Stimulated activated naive B cell treated with anti-CD40 and anti-IgM and Interleukin-4, amounts not matched to agents 10 μg/mL and 1 μg/mL and 100 μg/mL, for 72 hours (primary cell): ENCODE results near the gene SYNE2.

Experiments used
- ATAC-seq, 2 donors: fragments of 150-1000 bp; cut with Tn5 transposase; replicated peaks; 2 replicates each; pipeline ENCODE4 v1.10.0; 2021; ENCODE audit warnings: moderate library complexity in 1 of 2
- DNase-seq: peaks from one replicate; pipeline ENCODE4 v3.0.0; 2021
- H3K27ac Mint-ChIP-seq: one replicate; pipeline ENCODE4 v1.8.0; 2022; ENCODE audit warnings: mild to moderate bottlenecking, mixed read lengths
- H3K27me3 Mint-ChIP-seq, 2 donors: one replicate each; pipeline ENCODE4 v1.8.0; 2022; ENCODE audit warnings: mixed read lengths in 2 of 2
- H3K36me3 Mint-ChIP-seq, 2 donors: one replicate each; pipeline ENCODE4 v1.8.0; 2022; ENCODE audit warnings: mixed read lengths in 2 of 2, mild to moderate bottlenecking in 1 of 2
- H3K4me1 Mint-ChIP-seq, 2 donors: one replicate each; pipeline ENCODE4 v1.8.0; 2022; ENCODE audit warnings: mixed read lengths in 2 of 2, mild to moderate bottlenecking in 1 of 2
- H3K4me3 Mint-ChIP-seq, 2 donors: one replicate each; pipeline ENCODE4 v1.8.0; 2022; ENCODE audit warnings: mild to moderate bottlenecking in 2 of 2, mixed read lengths in 2 of 2, moderate library complexity in 1 of 2
- H3K9me3 Mint-ChIP-seq, 2 donors: one replicate each; pipeline ENCODE4 v1.8.0; 2022; ENCODE audit warnings: mixed read lengths in 2 of 2, mild to moderate bottlenecking in 1 of 2

The SYNE2 gene

DNA sequence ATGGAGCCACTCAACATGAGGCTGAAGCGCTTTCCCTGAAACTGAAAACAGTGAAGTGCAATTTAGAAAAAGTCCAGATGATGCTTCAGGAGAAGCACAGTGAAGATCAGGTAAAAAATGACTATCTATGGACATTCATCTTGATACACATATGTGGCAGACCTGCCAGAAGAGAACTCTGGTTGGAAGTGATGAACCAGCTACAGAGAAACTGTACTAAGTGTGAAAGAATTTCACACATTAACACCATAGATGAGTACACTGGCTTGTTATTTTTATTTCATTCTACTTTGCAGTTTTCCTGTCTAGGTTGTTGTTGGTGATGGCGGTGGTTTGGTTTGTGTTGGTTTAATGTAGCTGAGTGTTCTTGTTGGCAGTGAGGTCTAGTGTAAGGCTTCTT is 266.7 kb downstream of the SYNE2 start:
- no peaks in the 10 kb centered on the region for H3K27me3 Mint-ChIP-seq
- no peaks in the 10 kb centered on the region for H3K4me1 Mint-ChIP-seq
- H3K27ac Mint-ChIP-seq = no peak overlapping the region
- no peaks in the 10 kb centered on the region for H3K9me3 Mint-ChIP-seq
- peaks cover 7 to 9% of the 10 kb centered on the region in 2 donors for H3K36me3 Mint-ChIP-seq
- ATAC-seq (no peak), DNase-seq (no peak)
- no peak overlapping the region for H3K4me3 Mint-ChIP-seq

DNA sequence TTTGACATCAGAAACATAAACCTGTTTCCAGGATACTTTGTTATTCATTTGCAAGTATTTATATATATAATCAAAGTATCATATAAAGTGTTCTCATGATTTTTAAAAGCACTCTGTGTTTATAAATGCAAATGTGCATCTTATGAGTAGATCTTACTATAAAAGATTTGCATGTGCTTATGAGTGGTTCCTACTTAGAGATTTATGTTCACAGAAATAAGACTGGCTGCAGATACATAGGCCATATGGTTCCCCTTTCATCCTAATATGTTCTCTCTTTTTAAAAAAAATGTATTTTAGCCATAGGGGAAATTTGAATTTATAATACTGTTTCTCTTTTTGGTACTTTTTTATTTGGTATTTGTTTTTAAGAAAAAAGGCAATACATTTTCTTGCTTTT is 267.2 kb downstream of the SYNE2 start:
- Mint-ChIP-seq H3K4me1 (no peaks in the 10 kb centered on the region), H3K4me3 (no peak overlapping the region), H3K36me3 (peaks cover 6 to 9% of the 10 kb centered on the region in 2 donors), H3K27me3 (no peaks in the 10 kb centered on the region), H3K27ac (no peak overlapping the region), H3K9me3 (no peaks in the 10 kb centered on the region)
- DNase-seq (no peak), ATAC-seq (no peak)

DNA sequence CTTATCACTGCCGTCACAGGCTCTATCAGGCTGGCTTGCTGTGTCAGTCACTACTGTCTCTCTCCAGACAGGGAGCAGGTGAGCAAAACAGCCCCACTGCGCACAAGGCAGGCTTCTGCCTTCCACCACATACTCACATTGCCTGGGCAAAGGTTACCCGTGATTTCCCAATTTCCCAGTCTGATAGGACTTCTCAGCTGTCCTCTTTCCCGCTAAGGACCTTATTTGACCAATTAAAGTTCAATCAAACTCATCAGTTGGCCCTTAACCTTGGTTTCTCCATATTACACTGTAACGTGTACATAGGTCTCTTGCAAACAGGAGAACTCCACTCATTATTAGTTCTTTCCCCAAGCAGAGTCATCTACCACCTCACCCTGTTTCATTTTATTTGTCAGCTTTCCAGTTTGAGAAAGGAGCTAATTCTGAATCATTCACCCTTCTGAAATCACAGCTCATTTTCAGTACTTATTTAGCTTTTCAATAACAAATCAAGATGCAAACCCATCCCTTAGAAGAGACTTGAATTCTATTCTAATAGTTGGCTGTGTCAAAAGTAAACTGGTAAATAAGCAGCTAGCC is 270.5 kb downstream of the SYNE2 start:
- Mint-ChIP-seq H3K4me3 (no peak overlapping the region), H3K4me1 (no peaks in the 10 kb centered on the region), H3K27ac (no peak overlapping the region), H3K36me3 (peaks cover 4 to 11% of the 10 kb centered on the region in 2 donors), H3K27me3 (no peaks in the 10 kb centered on the region), H3K9me3 (no peaks in the 10 kb centered on the region)
- no peak for ATAC-seq
- DNase-seq = no peak

DNA sequence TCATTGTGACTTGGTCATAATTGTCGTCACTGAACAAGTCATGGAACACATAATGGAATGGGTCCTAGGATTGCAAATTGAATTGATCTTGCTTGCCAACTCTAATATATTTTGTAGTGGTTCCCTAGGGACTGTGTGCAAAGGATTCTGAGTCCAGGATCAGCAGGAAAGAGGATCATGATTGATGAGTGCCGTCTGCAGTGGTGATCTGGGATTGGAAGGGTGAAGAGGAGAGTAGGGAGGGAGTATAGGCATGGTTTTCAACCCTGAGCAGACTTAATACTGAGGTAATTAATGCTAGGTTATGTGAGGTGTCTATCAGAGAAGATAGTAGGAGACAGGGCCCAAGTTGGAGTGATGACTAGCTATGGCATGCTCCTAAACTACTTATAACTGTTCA is 272.5 kb downstream of the SYNE2 start:
- DNase-seq = no peak
- H3K4me1 Mint-ChIP-seq = no peaks in the 10 kb centered on the region
- no peaks in the 10 kb centered on the region for H3K9me3 Mint-ChIP-seq
- no peak overlapping the region for H3K4me3 Mint-ChIP-seq
- ATAC-seq = no peak
- no peak overlapping the region for H3K27ac Mint-ChIP-seq
- H3K27me3 Mint-ChIP-seq = no peaks in the 10 kb centered on the region
- H3K36me3 Mint-ChIP-seq = peaks cover 0 to 11% of the 10 kb centered on the region in 2 donors

DNA sequence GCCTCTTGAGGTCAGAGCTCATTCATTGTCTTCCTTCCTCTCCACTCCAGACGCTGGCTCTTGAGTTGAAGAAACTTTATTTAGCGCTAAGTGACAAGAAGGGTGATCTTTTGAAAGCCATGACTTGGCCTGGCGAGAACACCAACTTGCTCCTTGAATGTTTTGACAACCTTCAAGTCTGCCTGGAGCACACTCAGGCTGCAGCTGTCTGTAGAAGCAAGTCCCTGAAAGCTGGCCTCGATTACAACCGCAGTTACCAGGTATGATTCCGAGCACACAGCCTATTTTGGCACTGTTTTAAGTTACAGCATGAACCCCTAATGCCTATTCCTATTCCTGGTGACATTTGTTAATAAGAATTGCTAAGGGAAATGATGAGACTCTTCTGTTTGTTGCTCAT is 273.7 kb downstream of the SYNE2 start:
- H3K9me3 Mint-ChIP-seq = no peaks in the 10 kb centered on the region
- H3K27ac Mint-ChIP-seq = no peak overlapping the region
- ATAC-seq = no peak
- no peaks in the 10 kb centered on the region for H3K4me1 Mint-ChIP-seq
- H3K36me3 Mint-ChIP-seq = peaks cover 0 to 11% of the 10 kb centered on the region in 2 donors
- H3K4me3 Mint-ChIP-seq = no peak overlapping the region
- H3K27me3 Mint-ChIP-seq = no peaks in the 10 kb centered on the region
- DNase-seq = no peak

DNA sequence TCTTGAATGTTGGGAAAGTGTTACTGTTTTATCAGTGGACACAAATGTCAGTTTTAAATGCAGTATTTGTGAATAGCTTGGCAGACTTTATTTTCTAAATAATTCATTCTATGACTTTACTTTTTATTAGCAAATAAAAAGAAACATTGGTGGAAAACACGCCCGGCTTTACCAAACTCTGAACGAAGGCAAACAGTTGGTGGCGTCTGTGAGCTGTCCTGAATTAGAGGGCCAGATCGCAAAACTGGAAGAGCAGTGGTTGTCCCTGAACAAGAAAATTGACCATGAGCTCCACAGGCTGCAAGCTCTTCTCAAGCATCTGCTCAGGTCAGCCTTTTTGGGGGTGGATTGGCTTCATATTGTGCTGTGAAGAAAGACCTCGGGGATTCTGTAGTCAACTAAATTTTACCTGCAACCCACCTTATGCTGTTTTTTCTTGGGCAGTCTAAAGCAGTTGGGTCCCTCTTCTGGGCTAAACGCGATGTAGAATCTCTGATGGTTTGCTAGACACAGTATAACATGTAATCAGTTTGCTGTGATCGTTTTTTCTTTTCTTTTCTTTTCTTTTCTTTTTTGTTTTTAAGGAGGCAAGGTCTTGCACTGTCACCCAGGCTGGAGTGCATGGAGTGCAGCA is 285.0 kb downstream of the SYNE2 start:
- Mint-ChIP-seq H3K4me3 (no peak overlapping the region), H3K27me3 (no peaks in the 10 kb centered on the region), H3K9me3 (no peaks in the 10 kb centered on the region), H3K36me3 (peaks cover 4 to 8% of the 10 kb centered on the region in 2 donors), H3K27ac (no peak overlapping the region), H3K4me1 (no peaks in the 10 kb centered on the region)
- DNase-seq = no peak
- peak in 1 of 2 donors; percentile 38 for ATAC-seq

DNA sequence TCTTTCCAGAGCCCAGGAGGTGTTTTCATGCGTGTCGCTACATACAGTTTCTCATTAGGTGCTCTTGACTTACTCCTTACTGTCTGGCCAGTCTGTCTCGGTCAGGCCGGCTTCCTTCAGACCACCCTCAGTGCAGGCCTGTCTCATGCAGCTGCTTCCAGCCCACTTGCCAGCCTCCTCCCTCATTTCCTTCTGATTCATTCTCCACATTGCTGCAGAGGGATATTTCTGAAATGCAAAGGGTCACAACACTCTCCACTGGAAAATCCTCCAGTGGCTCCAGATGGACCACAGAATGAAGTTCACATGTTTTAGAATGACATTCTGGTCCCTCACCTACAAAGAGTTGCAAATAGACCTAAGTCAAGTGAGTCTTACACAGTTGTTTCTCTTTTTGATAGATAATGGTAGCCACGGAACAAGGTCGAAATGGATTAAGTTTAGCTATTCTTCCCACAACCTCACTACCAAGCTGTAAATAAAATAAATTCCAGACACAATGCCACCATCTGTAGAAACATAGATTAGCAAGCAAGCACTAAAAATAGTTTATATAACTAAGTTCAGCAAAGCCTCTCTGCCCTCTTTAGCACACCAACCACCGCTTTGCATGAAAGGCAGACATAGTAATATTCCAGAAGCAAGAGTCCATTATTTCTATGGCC is 294.5 kb downstream of the SYNE2 start:
- ATAC-seq (no peak), DNase-seq (no peak)
- Mint-ChIP-seq H3K27me3 (no peaks in the 10 kb centered on the region), H3K27ac (no peak overlapping the region), H3K4me3 (no peak overlapping the region), H3K36me3 (peaks cover 4 to 13% of the 10 kb centered on the region in 2 donors), H3K9me3 (no peaks in the 10 kb centered on the region), H3K4me1 (no peaks in the 10 kb centered on the region)

DNA sequence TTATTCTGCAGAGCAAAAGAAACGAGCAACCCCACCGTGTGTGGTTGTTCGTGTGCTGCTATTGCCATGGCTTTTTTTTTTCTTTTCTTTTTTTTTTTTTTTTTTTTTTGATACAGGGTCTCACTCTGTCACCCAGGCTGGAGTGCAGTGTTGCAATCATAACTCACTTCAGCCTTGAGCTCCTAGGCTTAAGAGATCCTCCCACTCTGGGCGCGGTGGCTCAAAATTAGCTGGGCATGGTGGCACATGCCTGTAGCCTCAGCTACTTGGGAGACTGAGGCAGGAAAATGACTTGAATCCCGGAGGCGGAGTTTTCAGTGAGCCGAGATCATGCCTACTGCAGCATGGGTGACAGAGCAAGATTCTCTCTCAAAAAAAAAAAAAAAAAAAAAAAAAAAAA is 297.1 kb downstream of the SYNE2 start:
- no peak for DNase-seq
- no peaks in the 10 kb centered on the region for H3K27me3 Mint-ChIP-seq
- H3K36me3 Mint-ChIP-seq = peaks cover 3 to 8% of the 10 kb centered on the region in 2 donors
- H3K27ac Mint-ChIP-seq = no peak overlapping the region
- H3K4me1 Mint-ChIP-seq = no peaks in the 10 kb centered on the region
- H3K4me3 Mint-ChIP-seq = no peak overlapping the region
- ATAC-seq = no peak
- H3K9me3 Mint-ChIP-seq = no peaks in the 10 kb centered on the region

DNA sequence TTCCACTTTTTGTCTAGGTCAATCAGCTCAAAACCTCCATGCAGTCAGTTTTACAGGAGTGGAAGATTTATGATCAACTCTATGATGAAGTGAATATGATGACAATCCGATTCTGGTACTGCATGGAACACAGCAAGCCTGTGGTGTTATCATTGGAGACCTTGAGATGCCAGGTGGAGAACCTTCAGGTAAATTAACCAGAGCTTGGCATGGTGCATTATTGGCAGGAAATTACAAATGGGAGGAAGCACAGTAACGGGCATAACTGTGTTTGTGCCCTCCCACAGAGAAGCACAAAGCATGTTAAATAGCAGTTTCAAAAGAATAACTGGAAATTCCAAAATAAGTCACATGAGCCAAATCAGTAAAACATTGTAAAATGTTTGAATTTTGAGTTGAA is 305.8 kb downstream of the SYNE2 start:
- H3K4me3 Mint-ChIP-seq = no peak overlapping the region
- peak overlapping the region; percentile 9 for H3K27ac Mint-ChIP-seq
- H3K27me3 Mint-ChIP-seq = no peaks in the 10 kb centered on the region
- no peaks in the 10 kb centered on the region for H3K9me3 Mint-ChIP-seq
- DNase-seq (no peak), ATAC-seq (no peak)
- H3K36me3 Mint-ChIP-seq = peaks cover 4% of the 10 kb centered on the region in 2 donors
- H3K4me1 Mint-ChIP-seq = peaks cover 7 to 10% of the 10 kb centered on the region in 2 donors

DNA sequence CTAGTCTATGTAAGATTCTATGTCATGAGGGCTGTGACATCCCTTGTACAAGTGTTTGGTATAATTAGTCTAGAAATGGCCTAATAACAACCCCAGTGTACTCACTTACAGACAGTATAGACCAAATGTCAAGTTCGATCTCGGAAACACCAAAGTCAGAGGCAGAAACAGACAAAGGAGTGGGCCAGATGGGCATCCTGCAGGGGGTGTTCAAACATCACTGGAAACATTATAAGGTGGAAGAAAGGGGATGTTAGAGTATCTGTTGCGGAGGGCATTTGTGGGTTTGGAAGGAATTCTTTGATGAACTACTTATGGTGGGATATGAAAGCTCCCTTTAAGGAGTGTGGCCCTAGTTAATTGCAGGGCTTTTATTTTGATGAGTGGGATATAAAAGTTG is 306.8 kb downstream of the SYNE2 start:
- peaks cover 7 to 10% of the 10 kb centered on the region in 2 donors for H3K4me1 Mint-ChIP-seq
- ATAC-seq (peak; percentile 34 to 48), DNase-seq (no peak)
- no peaks in the 10 kb centered on the region for H3K9me3 Mint-ChIP-seq
- no peaks in the 10 kb centered on the region for H3K27me3 Mint-ChIP-seq
- H3K4me3 Mint-ChIP-seq = no peak overlapping the region
- no peak overlapping the region for H3K27ac Mint-ChIP-seq
- peaks cover 4% of the 10 kb centered on the region in 2 donors for H3K36me3 Mint-ChIP-seq

DNA sequence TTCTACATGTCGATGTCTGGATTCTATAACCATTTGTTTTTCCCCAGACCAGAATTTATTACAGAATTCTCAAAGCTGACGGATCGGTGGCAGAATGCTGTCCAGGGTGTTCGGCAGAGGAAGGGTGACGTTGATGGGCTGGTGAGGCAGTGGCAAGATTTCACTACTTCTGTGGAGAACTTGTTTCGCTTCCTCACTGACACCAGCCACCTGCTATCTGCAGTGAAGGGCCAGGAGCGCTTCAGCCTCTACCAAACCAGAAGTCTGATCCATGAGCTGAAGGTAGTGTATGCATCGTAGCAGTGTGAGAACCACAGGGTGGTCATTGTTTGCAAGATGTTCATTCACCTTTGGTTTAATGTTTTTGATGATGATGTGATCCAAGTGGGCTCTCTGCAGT is 317.4 kb downstream of the SYNE2 start:
- ATAC-seq (peak; percentile 49 to 86), DNase-seq (peak; percentile 9)
- no peak overlapping the region for H3K4me3 Mint-ChIP-seq
- H3K27ac Mint-ChIP-seq = peak overlapping the region; percentile 37
- H3K27me3 Mint-ChIP-seq = no peaks in the 10 kb centered on the region
- peaks cover 5 to 8% of the 10 kb centered on the region in 2 donors for H3K36me3 Mint-ChIP-seq
- H3K4me1 Mint-ChIP-seq = peaks cover 0 to 3% of the 10 kb centered on the region in 2 donors
- H3K9me3 Mint-ChIP-seq = no peaks in the 10 kb centered on the region

DNA sequence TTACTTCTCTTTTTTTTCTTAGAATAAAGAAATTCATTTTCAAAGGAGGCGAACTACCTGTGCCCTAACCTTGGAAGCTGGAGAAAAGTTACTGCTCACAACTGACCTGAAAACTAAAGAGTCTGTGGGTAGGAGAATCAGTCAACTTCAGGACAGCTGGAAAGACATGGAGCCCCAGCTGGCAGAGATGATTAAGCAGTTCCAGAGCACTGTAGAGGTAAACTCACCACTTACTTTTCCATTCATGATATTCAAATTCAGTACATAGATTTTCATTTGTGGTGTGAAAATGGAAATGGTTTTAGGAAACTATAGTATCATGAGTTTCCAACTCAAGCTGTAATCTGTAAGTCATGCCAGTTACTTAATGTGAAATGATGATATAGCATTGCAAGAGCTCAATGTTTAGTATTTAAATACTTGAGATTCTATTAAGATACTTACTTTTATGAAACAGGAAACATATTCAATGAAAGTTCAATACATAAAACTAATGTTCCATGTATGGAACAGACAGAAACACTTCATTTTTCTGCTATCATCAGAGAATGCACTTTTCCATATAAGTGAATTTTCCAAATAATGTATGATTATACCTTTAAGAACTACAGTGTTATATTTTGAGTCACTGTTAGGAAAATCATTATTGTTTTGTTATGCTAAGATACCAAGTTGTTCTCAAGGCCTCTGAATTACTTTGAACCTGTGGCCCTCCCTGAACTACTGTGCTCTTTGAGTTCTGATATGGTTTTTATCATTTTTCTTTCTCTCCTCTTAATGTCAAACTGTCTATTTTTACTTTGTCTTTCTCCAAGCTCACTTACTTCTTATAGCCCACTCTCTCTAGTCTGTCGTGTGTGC is 322.3 kb downstream of the SYNE2 start:
- ATAC-seq = peak; percentile 43 to 48
- H3K4me3 Mint-ChIP-seq = no peak overlapping the region
- H3K36me3 Mint-ChIP-seq = peaks cover 5 to 14% of the 10 kb centered on the region in 2 donors
- no peak overlapping the region for H3K27ac Mint-ChIP-seq
- no peaks in the 10 kb centered on the region for H3K9me3 Mint-ChIP-seq
- peaks cover 7 to 8% of the 10 kb centered on the region in 2 donors for H3K4me1 Mint-ChIP-seq
- DNase-seq = no peak
- H3K27me3 Mint-ChIP-seq = no peaks in the 10 kb centered on the region

DNA sequence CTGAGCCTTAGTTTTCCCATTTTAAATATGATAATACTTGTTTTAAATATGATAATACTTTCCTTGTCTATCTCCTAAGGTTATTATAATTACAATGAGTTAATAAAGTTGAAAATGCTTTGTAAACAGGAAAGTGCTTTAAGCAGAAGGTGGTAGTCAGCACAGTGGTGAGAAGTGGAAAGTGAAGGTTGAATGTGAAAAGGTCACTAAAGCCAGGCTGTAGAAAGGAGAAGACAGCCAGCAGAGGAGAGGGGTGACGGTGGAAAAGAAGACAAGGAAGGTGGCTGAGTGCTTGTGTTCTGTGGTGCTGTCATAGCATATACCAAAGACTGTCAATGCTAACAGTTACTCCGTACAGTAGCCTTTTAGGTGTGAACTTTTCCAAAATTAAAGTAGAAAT is 323.5 kb downstream of the SYNE2 start:
- no peak overlapping the region for H3K27ac Mint-ChIP-seq
- no peaks in the 10 kb centered on the region for H3K27me3 Mint-ChIP-seq
- peaks cover 9 to 18% of the 10 kb centered on the region in 2 donors for H3K36me3 Mint-ChIP-seq
- no peak overlapping the region for H3K4me3 Mint-ChIP-seq
- peaks cover 4 to 7% of the 10 kb centered on the region in 2 donors for H3K4me1 Mint-ChIP-seq
- no peaks in the 10 kb centered on the region for H3K9me3 Mint-ChIP-seq
- no peak for DNase-seq
- peak; percentile 57 to 69 for ATAC-seq

DNA sequence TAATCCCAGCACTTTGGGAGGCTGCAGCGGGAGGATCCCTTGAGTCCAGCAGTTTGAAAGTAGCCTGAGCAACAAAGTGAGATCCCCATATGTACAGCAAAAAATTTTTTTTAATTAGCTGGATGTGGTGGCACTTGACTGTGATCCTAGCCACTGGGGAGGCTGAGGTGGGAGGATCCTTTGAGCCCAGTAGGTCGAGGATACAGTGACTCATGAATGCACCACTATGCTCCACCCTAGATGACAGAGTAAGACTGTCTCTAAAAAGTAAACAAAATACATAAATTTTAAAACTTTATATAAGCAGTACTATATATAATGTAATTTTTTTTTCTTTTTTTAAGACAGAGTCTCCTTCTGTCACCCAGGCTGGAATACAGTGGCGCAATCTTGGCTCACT is 326.0 kb downstream of the SYNE2 start:
- no peak for ATAC-seq
- Mint-ChIP-seq H3K4me3 (no peak overlapping the region), H3K27ac (no peak overlapping the region), H3K36me3 (peaks cover 10 to 15% of the 10 kb centered on the region in 2 donors), H3K4me1 (peaks cover 4 to 7% of the 10 kb centered on the region in 2 donors), H3K27me3 (no peaks in the 10 kb centered on the region), H3K9me3 (no peaks in the 10 kb centered on the region)
- no peak for DNase-seq
